UCSD-AML1 (cell line): ENCODE data around the gene CEP170B.
"Not testable (repeated sequence)": the region's sequence is repeated elsewhere in the genome, so short reads cannot be mapped to it uniquely, and the experiment has no call there.

Source experiments
- DNase-seq: peaks from one replicate; lab custom pipeline; 2025; ENCODE audit not compliant: unreplicated experiment; lab: John Stamatoyannopoulos, UW

CEP170B gene

DNA sequence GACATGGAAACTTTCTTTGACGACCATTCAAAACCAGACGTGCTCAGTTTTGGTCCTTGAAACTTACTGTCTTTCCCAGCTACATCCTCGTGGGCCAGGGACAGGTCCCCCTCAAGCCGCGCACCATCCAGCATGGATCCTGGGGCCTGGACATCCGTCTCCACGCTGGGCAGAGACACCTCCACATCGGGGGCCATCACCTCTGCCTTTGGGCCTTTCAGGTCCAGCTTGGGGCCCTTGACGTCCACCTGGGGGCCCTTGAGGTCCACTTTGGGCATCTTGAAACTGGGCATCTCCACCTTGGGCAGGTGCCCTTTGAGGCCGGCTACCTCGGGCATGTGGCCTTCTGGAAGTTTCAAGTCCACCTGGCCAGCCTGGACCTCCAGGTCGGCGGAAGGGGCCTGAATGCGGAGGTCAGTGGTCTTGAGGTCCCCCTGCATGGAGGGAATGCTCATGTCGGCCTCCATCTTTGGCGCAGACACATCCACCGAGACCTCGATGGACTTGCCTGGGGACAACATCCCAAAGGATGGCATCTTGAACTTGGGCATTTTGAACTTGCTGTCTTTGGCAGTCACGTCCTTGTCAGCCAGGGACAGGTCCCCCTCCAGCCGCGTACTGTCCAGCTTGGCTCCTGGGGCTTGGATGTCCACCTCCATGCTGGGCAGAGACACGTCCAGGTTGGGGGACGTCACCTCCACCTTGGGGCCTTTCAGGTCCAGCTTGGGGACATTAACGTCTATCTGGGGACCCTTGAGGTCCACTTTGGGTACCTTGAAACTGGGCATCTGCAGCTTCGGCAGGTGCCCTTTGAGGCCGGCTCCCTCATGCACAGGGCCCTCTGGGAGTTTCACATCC, 76.7 kb downstream of the CEP170B start:
- DNase-seq: no peak

DNA sequence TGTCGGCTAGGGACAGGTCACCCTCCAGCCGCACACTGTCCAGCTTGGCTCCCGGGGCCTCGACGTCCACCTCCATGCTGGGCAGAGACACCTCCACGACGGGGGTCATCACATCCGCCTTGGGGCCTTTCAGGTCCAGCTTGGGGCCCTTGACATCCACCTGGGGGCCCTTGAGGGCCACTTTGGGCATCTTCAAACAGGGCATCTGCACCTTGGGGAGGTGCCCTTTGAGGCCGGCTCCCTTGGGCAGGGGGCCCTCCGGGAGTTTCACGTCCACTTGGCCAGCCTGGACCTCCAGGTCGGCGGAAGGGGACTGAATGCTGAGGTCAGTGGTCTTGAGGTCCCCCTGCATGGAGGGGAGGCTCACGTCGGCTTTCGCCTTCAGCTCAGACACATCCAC, 77.5 kb downstream of the CEP170B start:
- no peak for DNase-seq

DNA sequence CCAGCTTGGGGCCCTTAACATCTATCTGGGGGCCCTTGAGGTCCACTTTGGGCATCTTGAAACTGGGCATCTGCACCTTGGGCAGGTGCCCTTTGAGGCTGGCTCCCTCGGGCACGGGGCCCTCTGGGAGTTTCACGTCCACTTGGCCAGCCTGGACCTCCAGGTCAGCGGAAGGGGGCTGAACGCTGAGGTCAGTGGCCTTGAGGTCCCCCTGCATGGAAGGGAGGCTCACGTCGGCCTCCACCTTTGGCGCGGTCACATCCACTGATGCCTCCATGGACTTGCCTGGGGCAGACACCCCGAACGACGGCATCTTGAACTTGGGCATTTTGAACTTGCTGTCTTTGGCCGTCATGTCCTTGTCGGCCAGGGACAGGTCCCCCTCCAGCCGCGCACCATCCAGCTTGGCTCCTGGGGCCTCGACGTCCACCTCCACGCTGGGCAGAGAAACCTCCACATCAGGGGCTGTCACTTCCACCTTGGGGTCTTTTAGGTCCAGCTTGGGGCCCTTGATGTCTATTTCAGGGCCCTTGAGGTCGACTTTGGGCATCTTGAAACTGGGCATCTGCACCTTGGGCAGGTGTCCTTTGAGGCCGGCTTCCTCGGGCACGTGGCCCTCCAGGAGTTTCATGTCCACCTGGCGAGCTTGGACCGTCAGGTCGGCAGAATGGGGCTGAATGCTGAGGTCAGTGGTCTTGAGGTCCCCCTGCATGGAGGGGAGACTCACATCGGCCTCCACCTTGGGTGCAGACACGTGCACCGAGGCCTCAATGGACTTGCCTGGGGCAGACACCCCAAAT, 78.3 kb downstream of the CEP170B start:
- DNase-seq: not testable (repeated sequence)

DNA sequence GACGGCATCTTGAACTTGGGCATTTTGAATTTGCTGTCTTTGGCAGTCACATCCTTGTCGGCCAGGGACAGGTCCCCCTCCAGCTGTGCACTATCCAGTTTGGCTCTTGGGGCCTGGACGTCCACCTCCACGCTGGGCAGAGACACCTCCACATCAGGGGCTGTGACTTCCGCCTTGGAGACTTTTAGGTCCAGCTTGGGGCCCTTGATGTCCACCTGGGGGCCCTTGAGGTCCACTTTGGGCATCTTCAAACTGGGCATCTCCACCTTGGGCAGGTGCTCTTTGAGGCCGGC, 78.9 kb downstream of the CEP170B start:
- DNase-seq: not testable (repeated sequence)

DNA sequence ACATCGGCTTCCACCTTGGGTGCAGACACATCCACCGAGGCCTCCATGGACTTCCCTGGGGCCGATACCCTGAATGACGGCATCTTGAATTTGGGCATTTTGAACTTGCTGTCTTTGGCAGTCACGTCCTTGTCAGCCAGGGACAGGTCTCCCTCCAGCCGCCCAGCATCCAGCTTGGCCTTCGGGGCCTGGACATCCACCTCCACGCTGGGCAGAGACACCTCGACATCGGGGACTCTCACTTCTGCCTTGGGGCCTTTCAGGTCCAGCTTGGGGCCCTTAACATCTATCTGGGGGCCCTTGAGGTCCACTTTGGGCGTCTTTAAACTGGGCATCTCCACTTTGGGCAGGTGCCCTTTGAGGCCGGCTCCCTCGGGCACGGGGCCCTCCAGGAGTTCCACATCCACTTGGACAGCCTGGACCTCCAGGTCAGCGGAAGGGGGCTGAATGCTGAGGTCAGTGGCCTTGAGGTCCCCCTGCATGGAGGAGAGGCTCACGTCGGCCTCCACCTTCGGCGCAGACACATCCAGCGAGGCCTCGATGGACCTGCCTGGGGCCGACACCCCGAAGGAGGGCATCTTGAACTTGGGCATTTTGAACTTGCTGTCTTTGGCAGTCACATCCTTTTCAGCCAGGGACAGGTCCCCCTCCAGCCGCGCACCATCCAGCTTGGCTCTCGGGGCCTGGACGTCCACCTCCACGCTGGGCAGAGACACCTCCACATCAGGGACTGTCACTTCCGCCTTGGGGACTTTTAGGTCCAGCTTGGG, 79.6 kb downstream of the CEP170B start:
- DNase-seq: not testable (repeated sequence)

DNA sequence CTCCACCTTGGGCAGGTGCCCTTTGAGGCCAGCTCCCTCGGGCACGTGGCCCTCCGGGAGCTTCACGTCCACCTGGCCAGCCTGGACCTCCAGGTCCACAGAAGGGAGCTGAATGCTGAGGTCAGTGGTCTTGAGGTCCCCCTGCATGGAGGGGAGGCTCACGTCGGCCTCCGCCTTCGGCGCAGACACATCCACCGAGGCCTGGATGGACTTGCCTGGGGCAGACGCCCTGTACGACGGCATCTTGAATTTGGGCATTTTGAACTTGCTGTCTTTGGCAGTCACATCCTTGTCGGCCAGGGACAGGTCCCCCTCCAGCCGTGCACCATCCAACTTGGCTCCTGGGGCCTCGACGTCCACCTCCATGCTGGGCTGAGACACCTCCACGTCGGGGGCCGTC, 80.2 kb downstream of the CEP170B start:
- not testable (repeated sequence) for DNase-seq
